Panc1 (cell line): ENCODE results near the gene TTC28. TPM values are rescaled to one million over a fixed set of nuclear protein-coding genes. Genes with fewer than 3 reads are reported as not detected.

ENCODE experiments used
- ATAC-seq: fragments of 200-7000 bp; cut with Tn5 transposase; 2 replicates; pipeline ENCODE4 v1.9.1; 2020; ENCODE audit warnings: mild to moderate bottlenecking, moderate library complexity
- BruUV-seq: library from RNA; stranded (reverse); fragments of 400-500 nt; replicated peaks from 2 replicates; lab custom pipeline; 2021; lab: Mats Ljungman, UMichigan
- CTCF ChIA-PET: fragments of 300-600 bp; sonication (Branson Sonifier 250); formaldehyde crosslinking; loops from one replicate; lab custom pipeline; 2022; ENCODE audit warnings: antibody characterized with exemption; lab: Charles Lee
- POLR2A ChIA-PET: fragments of 300-600 bp; sonication (Branson Sonifier 250); formaldehyde crosslinking; loops from one replicate; lab custom pipeline; 2022; ENCODE audit warnings: antibody characterized with exemption; lab: Charles Lee
- DNase-seq: peaks from one replicate; pipeline ENCODE4 v3.0.0-alpha.2; 2010; ENCODE audit warnings: low read depth, low spot score
- H3K27ac ChIP-seq: 2 replicates; pipeline ENCODE4 v1.5.1; 2011; ENCODE audit warnings: mild to moderate bottlenecking, low read length, inconsistent platforms
- H3K27me3 ChIP-seq: fragments of 200-500 bp; sonication (Bioruptor generic); 2 replicates; pipeline ENCODE4 v1.6.0; 2014; ENCODE audit warnings: low read length, inconsistent platforms; ENCODE audit not compliant: control insufficient read depth, insufficient read depth
- H3K36me3 ChIP-seq: fragments of 200-500 bp; sonication (Bioruptor generic); 2 replicates; pipeline ENCODE4 v1.5.1; 2014; ENCODE audit warnings: inconsistent platforms, mild to moderate bottlenecking, low read length, moderate library complexity; ENCODE audit not compliant: control insufficient read depth, insufficient read depth
- H3K4me1 ChIP-seq: 2 replicates; pipeline ENCODE4 v1.5.1; 2011; ENCODE audit warnings: inconsistent platforms, mild to moderate bottlenecking, low read length, moderate library complexity; ENCODE audit not compliant: control insufficient read depth, insufficient read depth
- H3K4me3 ChIP-seq, 2 experiments: 2 replicates each; pipeline ENCODE4 v1.5.1; 2011 to 2012; ENCODE audit warnings: low read depth in 2 of 2, low read length in 2 of 2, mild to moderate bottlenecking in 2 of 2, inconsistent platforms in 1 of 2, moderate library complexity in 1 of 2
- H3K9me3 ChIP-seq: fragments of 200-500 bp; sonication (Bioruptor generic); 2 replicates; pipeline ENCODE4 v1.5.1; 2014; ENCODE audit warnings: low read depth, mild to moderate bottlenecking, inconsistent platforms, low read length, moderate library complexity; ENCODE audit not compliant: control insufficient read depth, insufficient read depth
- POLR2AphosphoS5 ChIP-seq: IDR thresholded peaks from 2 replicates; pipeline ENCODE4 v1.6.1; 2012; ENCODE audit warnings: mild to moderate bottlenecking, low read depth, low read length, moderate library complexity
- SIN3A ChIP-seq: IDR thresholded peaks from 2 replicates; pipeline ENCODE4 v1.6.1; 2012; ENCODE audit warnings: low read depth, mild to moderate bottlenecking, low read length, moderate library complexity, borderline replicate concordance; ENCODE audit not compliant: insufficient read depth
- TCF7L2 ChIP-seq: IDR thresholded peaks from 2 replicates; pipeline ENCODE4 v1.6.1; 2011; ENCODE audit warnings: mild to moderate bottlenecking, low read depth, low read length, inconsistent platforms
- in situ Hi-C: cut with HindIII; loops from 2 replicates; pipeline ENCODE4 v1.10.0; 2016; ENCODE audit warnings: low sequenced_read_pairs, low pct_unique_long_range_greater_than_20kb
- intact Hi-C: fragments of 100-400 bp; cut with micrococcal nuclease; formaldehyde crosslinking; loops from one replicate; pipeline ENCODE4 v1.10.0; 2022; ENCODE audit not compliant: unreplicated experiment
- total RNA-seq: library from RNA; stranded (reverse); gene quantifications from one replicate; pipeline ENCODE4 v1.2.1, GENCODE V29; 2021; ENCODE audit not compliant: unreplicated experiment
- TF ChIP-seq, protein P1 (sequence below): fragments of 450-650 bp; IDR thresholded peaks from 2 replicates; pipeline ENCODE4 v1.5.1; 2017; ENCODE audit warnings: mild to moderate bottlenecking
- TF ChIP-seq, protein P2 (sequence below), 2 experiments: IDR thresholded peaks; 2 replicates each; pipeline ENCODE4 v1.6.1; 2011 to 2012; ENCODE audit warnings: low read depth in 2 of 2, control low read depth in 1 of 2, low read length in 1 of 2, mild to moderate bottlenecking in 1 of 2, moderate library complexity in 1 of 2; ENCODE audit not compliant: insufficient read depth in 1 of 2

TTC28 gene
- total RNA-seq, 1 experiment from 2014 or later: 24.8 TPM

- in situ Hi-C loops: no loop called here
- Histone ChIP-seq H3K9me3 (no peaks in the 10 kb centered on the region), H3K27ac (no peak overlapping the region), H3K36me3 (no peaks in the 10 kb centered on the region), H3K27me3 (no peaks in the 10 kb centered on the region), H3K4me3 (no peak overlapping the region), H3K4me1 (no peaks in the 10 kb centered on the region)
- no TSS peak for BruUV-seq
- intact Hi-C loops: no loop called here
- CTCF ChIA-PET: no interaction called here
- ATAC-seq: no peak
- POLR2A ChIA-PET: no interaction called here
- DNase-seq: no peak
- TF ChIP-seq, protein P1, sequence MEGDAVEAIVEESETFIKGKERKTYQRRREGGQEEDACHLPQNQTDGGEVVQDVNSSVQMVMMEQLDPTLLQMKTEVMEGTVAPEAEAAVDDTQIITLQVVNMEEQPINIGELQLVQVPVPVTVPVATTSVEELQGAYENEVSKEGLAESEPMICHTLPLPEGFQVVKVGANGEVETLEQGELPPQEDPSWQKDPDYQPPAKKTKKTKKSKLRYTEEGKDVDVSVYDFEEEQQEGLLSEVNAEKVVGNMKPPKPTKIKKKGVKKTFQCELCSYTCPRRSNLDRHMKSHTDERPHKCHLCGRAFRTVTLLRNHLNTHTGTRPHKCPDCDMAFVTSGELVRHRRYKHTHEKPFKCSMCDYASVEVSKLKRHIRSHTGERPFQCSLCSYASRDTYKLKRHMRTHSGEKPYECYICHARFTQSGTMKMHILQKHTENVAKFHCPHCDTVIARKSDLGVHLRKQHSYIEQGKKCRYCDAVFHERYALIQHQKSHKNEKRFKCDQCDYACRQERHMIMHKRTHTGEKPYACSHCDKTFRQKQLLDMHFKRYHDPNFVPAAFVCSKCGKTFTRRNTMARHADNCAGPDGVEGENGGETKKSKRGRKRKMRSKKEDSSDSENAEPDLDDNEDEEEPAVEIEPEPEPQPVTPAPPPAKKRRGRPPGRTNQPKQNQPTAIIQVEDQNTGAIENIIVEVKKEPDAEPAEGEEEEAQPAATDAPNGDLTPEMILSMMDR: no peak
- TF ChIP-seq SIN3A (no peak), TCF7L2 (no peak), POLR2AphosphoS5 (no peak)
- TF ChIP-seq, protein P2, sequence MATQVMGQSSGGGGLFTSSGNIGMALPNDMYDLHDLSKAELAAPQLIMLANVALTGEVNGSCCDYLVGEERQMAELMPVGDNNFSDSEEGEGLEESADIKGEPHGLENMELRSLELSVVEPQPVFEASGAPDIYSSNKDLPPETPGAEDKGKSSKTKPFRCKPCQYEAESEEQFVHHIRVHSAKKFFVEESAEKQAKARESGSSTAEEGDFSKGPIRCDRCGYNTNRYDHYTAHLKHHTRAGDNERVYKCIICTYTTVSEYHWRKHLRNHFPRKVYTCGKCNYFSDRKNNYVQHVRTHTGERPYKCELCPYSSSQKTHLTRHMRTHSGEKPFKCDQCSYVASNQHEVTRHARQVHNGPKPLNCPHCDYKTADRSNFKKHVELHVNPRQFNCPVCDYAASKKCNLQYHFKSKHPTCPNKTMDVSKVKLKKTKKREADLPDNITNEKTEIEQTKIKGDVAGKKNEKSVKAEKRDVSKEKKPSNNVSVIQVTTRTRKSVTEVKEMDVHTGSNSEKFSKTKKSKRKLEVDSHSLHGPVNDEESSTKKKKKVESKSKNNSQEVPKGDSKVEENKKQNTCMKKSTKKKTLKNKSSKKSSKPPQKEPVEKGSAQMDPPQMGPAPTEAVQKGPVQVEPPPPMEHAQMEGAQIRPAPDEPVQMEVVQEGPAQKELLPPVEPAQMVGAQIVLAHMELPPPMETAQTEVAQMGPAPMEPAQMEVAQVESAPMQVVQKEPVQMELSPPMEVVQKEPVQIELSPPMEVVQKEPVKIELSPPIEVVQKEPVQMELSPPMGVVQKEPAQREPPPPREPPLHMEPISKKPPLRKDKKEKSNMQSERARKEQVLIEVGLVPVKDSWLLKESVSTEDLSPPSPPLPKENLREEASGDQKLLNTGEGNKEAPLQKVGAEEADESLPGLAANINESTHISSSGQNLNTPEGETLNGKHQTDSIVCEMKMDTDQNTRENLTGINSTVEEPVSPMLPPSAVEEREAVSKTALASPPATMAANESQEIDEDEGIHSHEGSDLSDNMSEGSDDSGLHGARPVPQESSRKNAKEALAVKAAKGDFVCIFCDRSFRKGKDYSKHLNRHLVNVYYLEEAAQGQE (IDR thresholded peaks at IDR 0.05; ENCODE audit: insufficient read depth in 1 of 2, low read depth in 2 of 2, low read length in 1 of 2): no peak
Measured at GRCh38 chr22:28043266-28043665, 636.4 kb downstream of the TTC28 start.

DNA sequence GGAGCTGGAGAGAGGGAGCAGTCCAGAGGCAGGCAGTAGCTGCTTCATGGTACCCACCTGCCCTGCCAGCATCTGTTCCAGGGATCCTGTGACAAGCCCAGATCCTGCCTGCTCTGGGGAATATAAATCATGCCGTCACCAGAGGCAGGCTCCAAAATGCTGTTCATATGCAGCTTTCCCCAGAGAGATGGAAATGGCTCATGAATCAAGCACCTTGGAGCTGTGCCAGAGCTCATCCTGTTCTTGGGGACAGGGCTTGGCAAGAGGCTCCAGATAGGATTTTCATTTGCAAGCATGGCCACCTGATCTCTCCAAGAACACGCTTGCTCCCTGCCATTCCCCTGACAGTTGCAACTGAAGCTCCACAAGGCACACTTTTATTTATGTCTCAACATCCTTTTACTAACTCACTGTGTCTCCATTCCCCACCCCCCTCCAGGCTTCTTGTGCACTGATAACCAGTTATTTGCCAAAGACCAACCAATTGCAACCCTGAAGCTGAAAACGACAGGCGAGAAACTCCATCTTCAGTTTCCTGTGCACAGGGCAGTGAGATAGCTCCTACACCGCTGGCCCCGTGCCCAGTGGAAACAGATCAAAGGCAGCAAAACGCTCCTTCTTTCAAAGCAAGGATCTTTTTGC is 644.8 kb downstream of the TTC28 start:
- BruUV-seq: no TSS peak
- intact Hi-C loops: no loop called here
- no peak for DNase-seq
- ATAC-seq: no peak
- ChIA-PET CTCF (no interaction called here), POLR2A (interaction anchor here (0.6 kb wide), 1 partner anchor 490 kb away, joined by 3 read pairs; no protein-coding TSS in a partner anchor)
- Histone ChIP-seq H3K27ac (no peak overlapping the region), H3K9me3 (no peaks in the 10 kb centered on the region), H3K4me1 (no peaks in the 10 kb centered on the region), H3K36me3 (no peaks in the 10 kb centered on the region), H3K27me3 (no peaks in the 10 kb centered on the region), H3K4me3 (no peak overlapping the region)
- in situ Hi-C loops: no loop called here
- TF ChIP-seq, protein P2 (IDR thresholded peaks at IDR 0.05; ENCODE audit: insufficient read depth in 1 of 2, low read depth in 2 of 2, low read length in 1 of 2): no peak
- TF ChIP-seq, protein P1: no peak
- no peak for TF ChIP-seq TCF7L2
- TF ChIP-seq POLR2AphosphoS5: no peak
- no peak for TF ChIP-seq SIN3A
